HepG2 (cell line): ENCODE measurements around the gene ZBTB46. TPM values are rescaled to one million over a fixed set of nuclear protein-coding genes. Genes with fewer than 3 reads are reported as not detected.

Experiments
- ARNT2 ChIP-seq: sonication (generic); formaldehyde crosslinking; IDR thresholded peaks from 2 replicates; pipeline ENCODE4 v1.8.0; 2022; ENCODE audit warnings: mild to moderate bottlenecking, low read depth, missing genetic modification reagents, moderate library complexity
- GRHL1 ChIP-seq: sonication (generic); formaldehyde crosslinking; conservative IDR thresholded peaks from 2 replicates; pipeline ENCODE4 v1.8.0; 2022; ENCODE audit warnings: missing genetic modification reagents
- HOXA5 ChIP-seq: sonication (generic); formaldehyde crosslinking; IDR thresholded peaks from 2 replicates; pipeline ENCODE4 v1.4.0; 2020; ENCODE audit warnings: missing genetic modification reagents
- IRF9 ChIP-seq: sonication (generic); formaldehyde crosslinking; IDR thresholded peaks from 2 replicates; pipeline ENCODE4 v1.8.0; 2022; ENCODE audit warnings: missing genetic modification reagents, mild to moderate bottlenecking, borderline replicate concordance
- MYNN ChIP-seq: sonication (generic); formaldehyde crosslinking; IDR thresholded peaks from 2 replicates; pipeline ENCODE4 v1.4.0; 2020; ENCODE audit warnings: mild to moderate bottlenecking, low read depth, missing genetic modification reagents
- NFATC3 ChIP-seq: sonication (generic); formaldehyde crosslinking; IDR thresholded peaks from 2 replicates; pipeline ENCODE4 v1.5.1; 2020; ENCODE audit warnings: mild to moderate bottlenecking, missing genetic modification reagents
- PAX8 ChIP-seq: sonication (generic); formaldehyde crosslinking; IDR thresholded peaks from 2 replicates; pipeline ENCODE4 v1.8.0; 2022; ENCODE audit warnings: mild to moderate bottlenecking, missing genetic modification reagents, borderline replicate concordance
- PRPF4 ChIP-seq: fragments of 200-400 bp; formaldehyde crosslinking; IDR thresholded peaks from 2 replicates; pipeline ENCODE4 v1.6.1; 2016; ENCODE audit warnings: low read length, low read depth; ENCODE audit not compliant: poor library complexity, severe bottlenecking
- STAG1 ChIP-seq: sonication (generic); formaldehyde crosslinking; IDR thresholded peaks from 2 replicates; pipeline ENCODE4 v1.4.0; 2020; ENCODE audit warnings: missing genetic modification reagents
- ZNF12 ChIP-seq: sonication (generic); formaldehyde crosslinking; IDR thresholded peaks from 2 replicates; pipeline ENCODE4 v1.5.0; 2020; ENCODE audit warnings: missing genetic modification reagents
- ZNF407 ChIP-seq: sonication (generic); formaldehyde crosslinking; IDR thresholded peaks from one replicate; pipeline ENCODE4 v1.5.1; 2020; ENCODE audit warnings: mild to moderate bottlenecking, missing genetic modification reagents; ENCODE audit errors: not compliant biosample characterization
- ZNF503 ChIP-seq: sonication (generic); formaldehyde crosslinking; IDR thresholded peaks from 2 replicates; pipeline ENCODE4 v1.4.0; 2020; ENCODE audit warnings: missing genetic modification reagents
- ZNF543 ChIP-seq: sonication (generic); formaldehyde crosslinking; IDR thresholded peaks from 2 replicates; pipeline ENCODE4 v1.4.0; 2020; ENCODE audit warnings: mild to moderate bottlenecking, missing genetic modification reagents
- ZNF589 ChIP-seq: sonication (generic); formaldehyde crosslinking; conservative IDR thresholded peaks from 2 replicates; pipeline ENCODE4 v1.8.0; 2022; ENCODE audit warnings: mild to moderate bottlenecking, moderate library complexity, missing genetic modification reagents
- ZNF782 ChIP-seq: sonication (generic); formaldehyde crosslinking; IDR thresholded peaks from 2 replicates; pipeline ENCODE4 v1.4.0; 2020; ENCODE audit warnings: missing genetic modification reagents, mild to moderate bottlenecking, borderline replicate concordance
- polyA plus RNA-seq, 8 experiments: library from polyadenylated mRNA; depleted of rRNA in 3 of 8; stranded (reverse) in 7 of 8; unstranded in 1 of 8; fragments of >200 nt; fragmentation: Illumina TruSeq in 4 of 8; extraction: Trizol in 4 of 8; gene quantifications; 2 replicates each; pipeline versions ENCODE4 v1.2.1 to v1.2.3, GENCODE V29; 2011 to 2016; ENCODE audit warnings: low read depth in 4 of 8, missing spikeins in 1 of 8, mixed read lengths in 1 of 8; ENCODE audit not compliant: insufficient read depth in 1 of 8
- total RNA-seq, 5 experiments: library from RNA; depleted of rRNA; stranded (reverse); fragments of >200 nt; fragmentation: Illumina TruSeq; extraction: Trizol; gene quantifications; 2 replicates each; pipeline ENCODE4 v1.2.3, GENCODE V29; 2016; ENCODE audit warnings: low read depth in 1 of 5

ZBTB46 gene
- total and polyA plus RNA-seq, 2 of the 13 experiments (the other 11 are each of a cell fraction or from before 2014, with no cell fraction given) = 1.6 to 13.5 TPM

GRCh38 chr20:63829945-63830835 is 874 bp downstream of the ZBTB46 start (continued):
- TF ChIP-seq ZNF407 (CRISPR knock-in tag) (peak; percentile 33), ZNF589 (CRISPR knock-in tag) (no peak), STAG1 (no peak), IRF9 (no peak), PRPF4 (peak; percentile 97), ZNF782 (CRISPR knock-in tag) (no peak), ZNF543 (CRISPR knock-in tag) (no peak), PAX8 (CRISPR knock-in tag) (no peak), ZNF12 (CRISPR knock-in tag) (no peak), MYNN (CRISPR knock-in tag) (no peak), ZNF503 (no peak), NFATC3 (CRISPR knock-in tag) (no peak), HOXA5 (no peak), ARNT2 (CRISPR knock-in tag) (0 out of 2 replicates have a peak, but pooled peaks have one; percentile 45), GRHL1 (no peak)
